Stomach (tissue), 4 donors: ENCODE data around the gene LY6G5B.

ENCODE experiments used
- POLR2AphosphoS5 ChIP-seq, 3 donors: sonication (generic); formaldehyde crosslinking; IDR thresholded peaks; one replicate each; pipeline ENCODE4 v1.6.1; 2016; ENCODE audit warnings: antibody characterized with exemption in 3 of 3
- TF ChIP-seq, protein P1 (sequence below), 7 experiments: fragments of 450-650 bp in 4 of 7; fragments of 200-600 bp in 3 of 7; sonication (generic) in 3 of 7; IDR thresholded peaks; one replicate each; pipeline ENCODE4 v1.5.1; 2016 to 2019; ENCODE audit warnings: antibody characterized with exemption in 7 of 7, control low read depth in 2 of 7, mild to moderate bottlenecking in 1 of 7

DNA sequence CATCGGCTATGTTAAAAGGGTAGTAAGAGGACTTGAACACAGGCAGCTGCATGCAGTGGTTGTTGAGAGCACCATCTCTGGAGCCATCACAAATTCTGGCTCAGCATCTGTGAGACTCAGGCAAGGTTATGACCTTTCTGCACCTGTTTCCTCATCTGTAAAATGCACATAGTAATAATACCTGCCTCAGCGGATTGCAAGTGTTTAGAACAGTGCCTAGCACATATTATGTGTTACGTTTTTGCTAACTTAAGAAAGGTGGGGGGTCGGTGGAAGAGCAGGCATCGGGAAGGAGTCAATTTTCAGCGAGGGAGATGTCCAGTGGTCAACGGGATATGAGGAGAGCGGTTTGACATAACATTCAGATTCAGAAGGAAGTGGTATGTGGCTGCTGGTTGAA, 8.2 kb downstream of the LY6G5B start:
- TF ChIP-seq, protein P1, sequence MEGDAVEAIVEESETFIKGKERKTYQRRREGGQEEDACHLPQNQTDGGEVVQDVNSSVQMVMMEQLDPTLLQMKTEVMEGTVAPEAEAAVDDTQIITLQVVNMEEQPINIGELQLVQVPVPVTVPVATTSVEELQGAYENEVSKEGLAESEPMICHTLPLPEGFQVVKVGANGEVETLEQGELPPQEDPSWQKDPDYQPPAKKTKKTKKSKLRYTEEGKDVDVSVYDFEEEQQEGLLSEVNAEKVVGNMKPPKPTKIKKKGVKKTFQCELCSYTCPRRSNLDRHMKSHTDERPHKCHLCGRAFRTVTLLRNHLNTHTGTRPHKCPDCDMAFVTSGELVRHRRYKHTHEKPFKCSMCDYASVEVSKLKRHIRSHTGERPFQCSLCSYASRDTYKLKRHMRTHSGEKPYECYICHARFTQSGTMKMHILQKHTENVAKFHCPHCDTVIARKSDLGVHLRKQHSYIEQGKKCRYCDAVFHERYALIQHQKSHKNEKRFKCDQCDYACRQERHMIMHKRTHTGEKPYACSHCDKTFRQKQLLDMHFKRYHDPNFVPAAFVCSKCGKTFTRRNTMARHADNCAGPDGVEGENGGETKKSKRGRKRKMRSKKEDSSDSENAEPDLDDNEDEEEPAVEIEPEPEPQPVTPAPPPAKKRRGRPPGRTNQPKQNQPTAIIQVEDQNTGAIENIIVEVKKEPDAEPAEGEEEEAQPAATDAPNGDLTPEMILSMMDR (IDR thresholded peaks at IDR 0.05) = no peak
- TF ChIP-seq POLR2AphosphoS5 (IDR thresholded peaks at IDR 0.05) = no peak
